ENCODE data around the gene SPINT1. TPM values are rescaled to one million over a fixed set of nuclear protein-coding genes. Genes with fewer than 3 reads are reported as not detected.

The SPINT1 gene
- total RNA-seq, 1 donor from 2014 or later, result 1.5 TPM

GRCh38 chr15:40803688-40804087, 40.2 kb upstream of the SPINT1 start:
- Histone ChIP-seq H3K4me1 (peaks cover 0 to 17% of the 10 kb centered on the region in 2 donors), H3K4me3 (no peak overlapping the region), H3K9me3 (no peaks in the 10 kb centered on the region), H3K27ac (no peak overlapping the region), H3K27me3 (no peaks in the 10 kb centered on the region), H3K36me3 (peaks cover 0 to 3% of the 10 kb centered on the region in 2 donors)
- TF ChIP-seq CTCF (IDR thresholded peaks at IDR 0.05), result no peak
- intact Hi-C loops (cut with DNase I), result no loop called here
- no peak for DNase-seq (ENCODE audit: low spot score in 2 of 2)

- intact Hi-C loops (cut with DNase I), result loop anchor here (1.0 to 5.0 kb wide), 3 partner anchors 51 to 114 kb away; partner anchors contain the start of genes RMDN3 and VPS18
Measured at GRCh38 chr15:40806672-40807027, 37.2 kb upstream of the SPINT1 start.

GRCh38 chr15:40807028-40807887, 36.6 kb upstream of the SPINT1 start, which contains the start of the genes DNAJC17 and ZFYVE19:
DNAJC17 (minus strand) TSS chr15:40807473; CDS start chr15:40807446, 27 bp downstream.
ZFYVE19 (plus strand) TSS chr15:40807089; CDS start chr15:40807590, 501 bp downstream.
- Histone ChIP-seq H3K27me3 (no peaks in the 10 kb centered on the region), H3K4me1 (peaks cover 0 to 18% of the 10 kb centered on the region in 2 donors), H3K27ac (peak within 1 kb of the TSS; percentile 89 to 93), H3K9me3 (no peaks in the 10 kb centered on the region), H3K4me3 (peak within 1 kb of the TSS; percentile 77 to 88), H3K36me3 (peaks cover 0 to 13% of the 10 kb centered on the region in 2 donors)
- peak in 2 of 3 experiments; percentile 5 to 7 for TF ChIP-seq CTCF (IDR thresholded peaks at IDR 0.05)
- peak; percentile 91 to 98 for DNase-seq (ENCODE audit: low spot score in 2 of 2)
- intact Hi-C loops (cut with DNase I), result loop anchor here (1.0 to 5.0 kb wide), 3 partner anchors 52 to 115 kb away; partner anchors contain the start of genes RMDN3 and VPS18

More at GRCh38 chr15:40806672-40807027, 37.2 kb upstream of the SPINT1 start:
- H3K27me3 ChIP-seq, result no peaks in the 10 kb centered on the region
- H3K4me3 ChIP-seq, result peak overlapping the region; percentile 77 to 88
- no peak for TF ChIP-seq CTCF (IDR thresholded peaks at IDR 0.05)
- DNase-seq (ENCODE audit: low spot score in 2 of 2), result no peak
- peak overlapping the region; percentile 89 to 93 for H3K27ac ChIP-seq
- H3K4me1 ChIP-seq, result peaks cover 0 to 18% of the 10 kb centered on the region in 2 donors
- H3K9me3 ChIP-seq, result no peaks in the 10 kb centered on the region
- peaks cover 0 to 13% of the 10 kb centered on the region in 2 donors for H3K36me3 ChIP-seq

- TF ChIP-seq CTCF (IDR thresholded peaks at IDR 0.05), result no peak
- no peaks in the 10 kb centered on the region for H3K27me3 ChIP-seq
- H3K4me1 ChIP-seq, result peaks cover 0 to 18% of the 10 kb centered on the region in 2 donors
- DNase-seq (ENCODE audit: low spot score in 2 of 2), result no peak
- intact Hi-C loops (cut with DNase I), result loop anchor here (1.0 to 5.0 kb wide), 3 partner anchors 53 to 116 kb away; partner anchors contain the start of genes RMDN3 and VPS18
- H3K4me3 ChIP-seq, result peak overlapping the region; percentile 77 to 88
- H3K27ac ChIP-seq, result no peak overlapping the region
- H3K36me3 ChIP-seq, result peaks cover 0 to 17% of the 10 kb centered on the region in 2 donors
- H3K9me3 ChIP-seq, result no peaks in the 10 kb centered on the region
Measured at GRCh38 chr15:40807888-40808461, 35.9 kb upstream of the SPINT1 start.

GRCh38 chr15:40808861-40809450, 34.9 kb upstream of the SPINT1 start:
- no peak overlapping the region for H3K4me3 ChIP-seq
- no peaks in the 10 kb centered on the region for H3K9me3 ChIP-seq
- intact Hi-C loops (cut with DNase I), result loop anchor here (5.0 kb wide), 1 partner anchor 117 kb away; no protein-coding TSS in a partner anchor
- H3K27me3 ChIP-seq, result no peaks in the 10 kb centered on the region
- peaks cover 0 to 18% of the 10 kb centered on the region in 2 donors for H3K4me1 ChIP-seq
- DNase-seq (ENCODE audit: low spot score in 2 of 2), result no peak
- H3K27ac ChIP-seq, result no peak overlapping the region
- no peak for TF ChIP-seq CTCF (IDR thresholded peaks at IDR 0.05)
- H3K36me3 ChIP-seq, result peaks cover 0 to 19% of the 10 kb centered on the region in 2 donors

Measured in ascending aorta (tissue), 2 donors.